ENCODE data around the gene CDC34.
A peak's percentile ranks its signal among the peaks of the same experiment; 100 is the strongest.

CDC34 gene

GRCh38 chr19:543910-544608 lies 12.5 kb downstream of the CDC34 start, which contains the start of gene GZMM:
TSS of gene GZMM (plus strand) at chr19:544053. CDS start at chr19:544072, 19 bp downstream.
- DNase-seq, result peak; percentile 87

- no peak for DNase-seq
Observed at GRCh38 chr19:547117-547516, 15.6 kb downstream of the CDC34 start.

DNA sequence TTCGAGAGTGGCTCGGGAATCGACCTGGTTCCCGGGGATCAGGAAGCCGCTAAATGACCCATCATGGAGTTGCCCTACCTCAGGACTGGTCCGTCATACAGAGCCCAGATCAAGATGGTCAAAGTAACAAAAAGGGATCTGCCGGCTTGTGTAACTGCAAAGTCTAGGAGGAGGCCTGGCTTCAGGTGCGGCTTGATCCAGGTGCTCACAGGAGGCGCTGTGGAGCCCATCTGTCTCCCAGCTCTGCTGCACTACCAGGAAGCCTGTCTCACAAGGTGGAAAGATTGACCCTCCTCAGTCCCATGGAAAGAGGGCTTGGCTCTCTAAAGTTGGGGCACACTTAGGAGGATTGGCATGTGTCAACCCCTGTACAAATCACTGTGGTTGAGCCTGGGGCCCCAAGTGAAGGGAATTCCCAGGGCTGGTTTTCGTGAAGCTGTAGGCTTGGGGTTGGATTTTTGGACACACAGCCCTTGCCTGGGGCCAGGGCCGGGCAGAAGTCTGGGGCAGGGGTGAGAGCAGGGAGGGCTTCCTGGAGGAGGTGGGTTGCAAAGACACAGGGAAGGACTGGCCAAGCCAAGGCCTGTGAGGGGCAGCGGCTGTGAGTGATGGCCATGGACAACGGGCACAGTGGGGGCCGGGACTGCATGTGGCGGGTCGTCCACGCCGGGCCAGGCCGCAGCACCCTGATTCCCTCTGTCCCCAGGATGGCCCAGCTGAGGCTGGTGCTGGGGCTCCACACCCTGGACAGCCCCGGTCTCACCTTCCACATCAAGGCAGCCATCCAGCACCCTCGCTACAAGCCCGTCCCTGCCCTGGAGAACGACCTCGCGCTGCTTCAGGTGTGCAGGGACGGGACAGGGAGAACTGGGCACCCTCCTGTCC lies 16.5 kb downstream of the CDC34 start:
- no peak for DNase-seq

GRCh38 chr19:548886-549830 lies 17.6 kb downstream of the CDC34 start:
- DNase-seq, result no peak

GRCh38 chr19:554817-555216 lies 23.3 kb downstream of the CDC34 start:
- DNase-seq, result no peak

- no peak for DNase-seq
Observed at GRCh38 chr19:555474-555808, 23.9 kb downstream of the CDC34 start.

DNA sequence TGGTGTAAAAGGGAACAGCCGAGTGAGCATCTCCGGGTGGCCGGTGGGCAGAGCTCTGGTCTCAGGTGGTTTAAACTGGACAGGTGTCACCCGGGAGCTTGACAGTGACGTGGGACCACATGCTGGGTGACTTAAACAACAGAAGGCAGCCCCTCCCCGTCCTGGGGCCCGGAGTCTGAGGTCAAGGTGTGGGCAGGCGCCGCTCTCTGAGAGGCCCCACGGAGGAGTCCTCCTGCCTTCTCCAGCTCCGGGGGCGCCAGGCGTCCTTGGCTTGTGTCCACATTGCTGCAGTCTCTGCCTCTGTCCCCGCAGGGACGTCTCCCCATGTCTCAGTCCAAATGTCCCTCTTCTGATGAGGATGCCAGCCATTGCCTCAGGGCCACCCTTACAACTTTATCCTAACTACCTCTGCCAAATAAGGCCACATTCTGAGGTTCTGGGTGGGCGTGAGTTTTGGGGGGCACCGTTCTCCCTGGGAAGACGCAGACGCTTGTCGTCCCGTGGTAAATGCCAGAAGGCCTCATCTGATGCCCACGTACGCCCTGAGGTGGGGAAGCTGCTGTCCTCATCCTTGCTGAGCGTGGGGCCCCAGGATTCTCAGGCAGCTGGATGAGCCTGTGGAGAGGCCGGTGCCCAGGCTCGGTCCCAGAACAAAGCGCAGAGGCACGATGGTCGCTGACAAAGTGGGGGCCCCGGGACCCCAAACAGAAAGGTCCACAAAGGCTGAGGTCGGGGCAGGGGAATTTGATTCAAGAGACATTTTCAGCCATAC lies 25.2 kb downstream of the CDC34 start:
- DNase-seq, result no peak

DNA sequence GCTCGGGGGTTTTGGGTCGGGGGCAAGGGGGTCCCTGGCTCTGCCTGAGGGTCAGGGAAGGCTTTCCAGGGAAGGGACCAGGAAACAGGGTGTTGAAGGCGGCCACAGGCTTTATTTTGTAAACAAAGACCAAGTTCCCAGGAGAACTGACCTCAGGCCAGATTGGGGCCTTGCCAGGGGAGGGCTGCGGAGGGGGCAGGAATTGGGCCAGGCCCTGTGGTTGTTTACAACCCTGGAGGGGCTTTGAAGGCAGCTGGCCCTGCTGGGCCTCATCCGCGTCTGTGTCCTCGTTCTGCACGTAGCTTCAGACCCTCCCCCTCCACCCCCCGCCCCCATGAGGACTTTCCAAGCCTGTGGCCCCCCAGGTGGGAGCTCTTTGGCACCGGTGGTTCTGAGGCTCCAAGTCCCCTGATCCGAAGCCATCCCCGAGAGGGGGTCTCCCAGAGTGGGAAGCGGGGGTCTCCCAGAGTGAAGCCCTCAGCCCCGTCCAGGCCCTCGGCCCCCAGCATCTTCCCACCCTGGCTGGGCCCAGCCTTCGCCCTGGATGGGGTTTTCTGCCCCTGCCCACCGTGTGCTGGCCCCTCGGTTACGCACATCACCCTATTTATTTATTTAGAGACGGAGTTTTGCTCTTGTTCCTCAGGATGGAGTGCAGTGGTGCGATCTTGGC lies 27.3 kb downstream of the CDC34 start:
- DNase-seq, result no peak

- no peak for DNase-seq
Observed at GRCh38 chr19:560121-560520, 28.6 kb downstream of the CDC34 start.

GRCh38 chr19:566403-566802 lies 34.8 kb downstream of the CDC34 start:
- DNase-seq, result no peak

DNA sequence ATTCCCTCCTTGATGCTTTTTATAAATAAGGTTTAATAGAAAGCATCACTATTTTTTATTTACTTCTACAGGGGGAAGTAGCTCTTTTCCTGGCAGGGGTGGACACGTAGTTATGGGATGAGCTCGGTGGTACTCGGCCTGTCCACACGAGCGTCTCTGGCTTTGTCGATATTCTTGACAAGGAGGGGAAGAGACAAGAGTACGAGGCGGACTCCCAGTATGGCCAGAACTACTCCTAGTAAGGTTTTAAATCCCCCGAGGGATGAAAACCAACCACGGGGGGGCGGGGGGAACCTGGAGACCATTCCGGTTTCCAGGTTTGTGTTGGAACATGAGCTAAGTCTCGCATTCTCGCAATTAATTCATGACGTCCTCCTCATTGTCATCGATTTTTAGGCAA lies 35.3 kb downstream of the CDC34 start:
- DNase-seq, result no peak

GRCh38 chr19:567296-567900 lies 35.8 kb downstream of the CDC34 start:
- DNase-seq, result no peak

DNA sequence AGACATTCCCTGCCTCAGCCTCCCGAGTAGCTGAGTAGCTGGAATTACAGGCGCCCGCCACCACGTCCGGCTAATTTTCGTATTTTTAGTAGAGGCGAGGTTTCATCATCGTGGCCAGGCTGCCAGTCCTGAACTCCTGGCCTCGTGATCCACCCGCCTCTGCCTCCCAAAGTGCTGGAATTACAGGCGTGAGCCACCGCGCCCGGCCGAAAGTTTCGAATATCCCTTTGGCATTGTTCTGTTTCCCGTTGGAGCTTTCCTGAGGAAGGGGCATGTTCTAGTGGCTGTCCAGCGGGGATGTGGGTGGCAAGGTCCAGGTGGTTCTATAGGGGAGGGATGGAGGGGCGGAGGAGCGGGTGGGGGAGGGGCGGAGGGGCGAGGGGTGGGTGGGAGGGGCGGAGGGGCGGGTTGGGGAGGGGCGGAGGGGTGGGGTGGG lies 38.7 kb downstream of the CDC34 start:
- no peak for DNase-seq

- peak; percentile 66 for DNase-seq
Observed at GRCh38 chr19:570937-571565, 39.5 kb downstream of the CDC34 start.

GRCh38 chr19:571566-571974 lies 40.0 kb downstream of the CDC34 start:
- peak; percentile 20 for DNase-seq

- DNase-seq, result peak; percentile 98
Observed at GRCh38 chr19:572140-572742, 40.7 kb downstream of the CDC34 start, which contains the start of gene BSG. TSS of gene BSG (plus strand) at chr19:572596. CDS start at chr19:572635, 39 bp downstream.

- no peak for DNase-seq
Observed at GRCh38 chr19:572743-573518, 41.4 kb downstream of the CDC34 start.

GRCh38 chr19:573519-573825 lies 41.9 kb downstream of the CDC34 start:
- DNase-seq, result no peak
